Measurements from ENCODE around the gene KCTD18. TPM values are rescaled to one million over a fixed set of nuclear protein-coding genes. Genes with fewer than 3 reads are reported as not detected.

The KCTD18 gene
- 14.5 and 15.8 TPM in 2 replicates for total RNA-seq

GRCh38 chr2:200509612-200510433 lies at the start of gene KCTD18:
TSS of gene KCTD18 (minus strand) at chr2:200510068. CDS start at chr2:200507016, 3,052 bp downstream.
- Mint-ChIP-seq H3K4me3 (peak within 1 kb of the TSS; percentile 96), H3K4me1 (ENCODE audit: low read depth) (peaks cover 21% of the 10 kb centered on the region), H3K9me3 (no peaks in the 10 kb centered on the region), H3K36me3 (ENCODE audit: low read depth) (peaks cover 3% of the 10 kb centered on the region), H3K27me3 (ENCODE audit: insufficient read depth) (no peaks in the 10 kb centered on the region), H3K27ac (peak within 1 kb of the TSS; percentile 90)
- peak; percentile 90 for DNase-seq (ENCODE audit: low spot score)
- intact Hi-C loops (cut with micrococcal nuclease), result loop anchor here (1.0 to 5.0 kb wide), 6 partner anchors 9 to 532 kb away; partner anchors contain the start of genes BZW1 and SGO2

- Mint-ChIP-seq H3K4me1 (ENCODE audit: low read depth) (no peaks in the 10 kb centered on the region), H3K9me3 (peaks cover 21% of the 10 kb centered on the region), H3K27ac (no peak overlapping the region), H3K36me3 (ENCODE audit: low read depth) (peaks cover 60% of the 10 kb centered on the region), H3K4me3 (no peak overlapping the region), H3K27me3 (ENCODE audit: insufficient read depth) (no peaks in the 10 kb centered on the region)
- intact Hi-C loops (cut with micrococcal nuclease), result no loop called here
- DNase-seq (ENCODE audit: low spot score), result no peak
These were observed 30.9 kb upstream of the KCTD18 start for GRCh38 chr2:200540793-200541192.

GRCh38 chr2:200538139-200538538 lies 28.3 kb upstream of the KCTD18 start:
- peaks cover 42% of the 10 kb centered on the region for H3K36me3 Mint-ChIP-seq (ENCODE audit: low read depth)

GRCh38 chr2:200534572-200534971 lies 24.7 kb upstream of the KCTD18 start:
- no peak overlapping the region for H3K4me3 Mint-ChIP-seq
- H3K27me3 Mint-ChIP-seq (ENCODE audit: insufficient read depth), result no peaks in the 10 kb centered on the region
- intact Hi-C loops (cut with micrococcal nuclease), result no loop called here
- no peak overlapping the region for H3K27ac Mint-ChIP-seq
- no peak for DNase-seq (ENCODE audit: low spot score)
- H3K36me3 Mint-ChIP-seq (ENCODE audit: low read depth), result peaks cover 14% of the 10 kb centered on the region
- H3K4me1 Mint-ChIP-seq (ENCODE audit: low read depth), result no peaks in the 10 kb centered on the region
- H3K9me3 Mint-ChIP-seq, result peaks cover 2% of the 10 kb centered on the region

More at GRCh38 chr2:200538139-200538538, 28.3 kb upstream of the KCTD18 start:
- peaks cover 21% of the 10 kb centered on the region for H3K9me3 Mint-ChIP-seq
- intact Hi-C loops (cut with micrococcal nuclease), result no loop called here
- no peak overlapping the region for H3K27ac Mint-ChIP-seq
- no peak for DNase-seq (ENCODE audit: low spot score)
- no peak overlapping the region for H3K4me3 Mint-ChIP-seq
- no peaks in the 10 kb centered on the region for H3K27me3 Mint-ChIP-seq (ENCODE audit: insufficient read depth)
- no peaks in the 10 kb centered on the region for H3K4me1 Mint-ChIP-seq (ENCODE audit: low read depth)

GRCh38 chr2:200533754-200534153 lies 23.9 kb upstream of the KCTD18 start:
- no peaks in the 10 kb centered on the region for H3K27me3 Mint-ChIP-seq (ENCODE audit: insufficient read depth)
- peaks cover 6% of the 10 kb centered on the region for H3K4me1 Mint-ChIP-seq (ENCODE audit: low read depth)
- H3K36me3 Mint-ChIP-seq (ENCODE audit: low read depth), result peaks cover 12% of the 10 kb centered on the region
- intact Hi-C loops (cut with micrococcal nuclease), result no loop called here
- DNase-seq (ENCODE audit: low spot score), result no peak
- H3K4me3 Mint-ChIP-seq, result no peak overlapping the region
- no peaks in the 10 kb centered on the region for H3K9me3 Mint-ChIP-seq
- no peak overlapping the region for H3K27ac Mint-ChIP-seq

GRCh38 chr2:200528228-200528627 lies 18.4 kb upstream of the KCTD18 start:
- Mint-ChIP-seq H3K4me1 (ENCODE audit: low read depth) (peaks cover 32% of the 10 kb centered on the region), H3K36me3 (ENCODE audit: low read depth) (peaks cover 2% of the 10 kb centered on the region), H3K4me3 (peak overlapping the region; percentile 9), H3K27ac (peak overlapping the region; percentile 7), H3K9me3 (no peaks in the 10 kb centered on the region), H3K27me3 (ENCODE audit: insufficient read depth) (no peaks in the 10 kb centered on the region)
- no peak for DNase-seq (ENCODE audit: low spot score)
- intact Hi-C loops (cut with micrococcal nuclease), result loop anchor here (5.0 kb wide), 6 partner anchors 49 to 704 kb away; partner anchors contain the start of genes HYCC2, NDUFB3, ORC2 and SPATS2L

- peak within 1 kb of the TSS; percentile 89 for H3K27ac Mint-ChIP-seq
- intact Hi-C loops (cut with micrococcal nuclease), result loop anchor here (1.0 to 5.0 kb wide), 15 partner anchors 16 to 706 kb away; partner anchors contain the start of genes BZW1, C2orf69, CLK1 and HYCC2
- no peaks in the 10 kb centered on the region for H3K36me3 Mint-ChIP-seq (ENCODE audit: low read depth)
- H3K4me3 Mint-ChIP-seq, result peak within 1 kb of the TSS; percentile 94
- H3K27me3 Mint-ChIP-seq (ENCODE audit: insufficient read depth), result no peaks in the 10 kb centered on the region
- peaks cover 32% of the 10 kb centered on the region for H3K4me1 Mint-ChIP-seq (ENCODE audit: low read depth)
- DNase-seq (ENCODE audit: low spot score), result peak; percentile 95
- no peaks in the 10 kb centered on the region for H3K9me3 Mint-ChIP-seq
These were observed 16.2 kb upstream of the KCTD18 start, which contains the start of gene SGO2 for GRCh38 chr2:200525882-200526651. TSS of gene SGO2 (plus strand) at chr2:200526207. CDS start at chr2:200532976, 6,769 bp downstream.

GRCh38 chr2:200525551-200525881 lies 15.6 kb upstream of the KCTD18 start:
- peak overlapping the region; percentile 94 for H3K4me3 Mint-ChIP-seq
- no peak for DNase-seq (ENCODE audit: low spot score)
- H3K36me3 Mint-ChIP-seq (ENCODE audit: low read depth), result no peaks in the 10 kb centered on the region
- H3K9me3 Mint-ChIP-seq, result no peaks in the 10 kb centered on the region
- peaks cover 32% of the 10 kb centered on the region for H3K4me1 Mint-ChIP-seq (ENCODE audit: low read depth)
- no peaks in the 10 kb centered on the region for H3K27me3 Mint-ChIP-seq (ENCODE audit: insufficient read depth)
- intact Hi-C loops (cut with micrococcal nuclease), result loop anchor here (5.0 kb wide), 6 partner anchors 52 to 707 kb away; partner anchors contain the start of genes HYCC2, NDUFB3, ORC2 and SPATS2L
- peak overlapping the region; percentile 89 for H3K27ac Mint-ChIP-seq

GRCh38 chr2:200525066-200525465 lies 15.2 kb upstream of the KCTD18 start:
- H3K27ac Mint-ChIP-seq, result no peak overlapping the region
- intact Hi-C loops (cut with micrococcal nuclease), result loop anchor here (5.0 kb wide), 6 partner anchors 52 to 707 kb away; partner anchors contain the start of genes HYCC2, NDUFB3, ORC2 and SPATS2L
- no peaks in the 10 kb centered on the region for H3K27me3 Mint-ChIP-seq (ENCODE audit: insufficient read depth)
- no peaks in the 10 kb centered on the region for H3K9me3 Mint-ChIP-seq
- H3K4me1 Mint-ChIP-seq (ENCODE audit: low read depth), result peaks cover 32% of the 10 kb centered on the region
- H3K4me3 Mint-ChIP-seq, result peak overlapping the region; percentile 94
- no peaks in the 10 kb centered on the region for H3K36me3 Mint-ChIP-seq (ENCODE audit: low read depth)
- DNase-seq (ENCODE audit: low spot score), result no peak

- Mint-ChIP-seq H3K27ac (no peak overlapping the region), H3K36me3 (ENCODE audit: low read depth) (no peaks in the 10 kb centered on the region), H3K27me3 (ENCODE audit: insufficient read depth) (no peaks in the 10 kb centered on the region), H3K9me3 (no peaks in the 10 kb centered on the region), H3K4me1 (ENCODE audit: low read depth) (peaks cover 24% of the 10 kb centered on the region), H3K4me3 (no peak overlapping the region)
- intact Hi-C loops (cut with micrococcal nuclease), result no loop called here
- no peak for DNase-seq (ENCODE audit: low spot score)
These were observed 13.7 kb upstream of the KCTD18 start for GRCh38 chr2:200523604-200524003.

GRCh38 chr2:200523158-200523557 lies 13.3 kb upstream of the KCTD18 start:
- no peaks in the 10 kb centered on the region for H3K36me3 Mint-ChIP-seq (ENCODE audit: low read depth)
- no peaks in the 10 kb centered on the region for H3K9me3 Mint-ChIP-seq
- peaks cover 20% of the 10 kb centered on the region for H3K4me1 Mint-ChIP-seq (ENCODE audit: low read depth)
- no peaks in the 10 kb centered on the region for H3K27me3 Mint-ChIP-seq (ENCODE audit: insufficient read depth)
- H3K4me3 Mint-ChIP-seq, result no peak overlapping the region
- intact Hi-C loops (cut with micrococcal nuclease), result no loop called here
- no peak for DNase-seq (ENCODE audit: low spot score)
- no peak overlapping the region for H3K27ac Mint-ChIP-seq

- no peak overlapping the region for H3K4me3 Mint-ChIP-seq
- DNase-seq (ENCODE audit: low spot score), result no peak
- peaks cover 17% of the 10 kb centered on the region for H3K4me1 Mint-ChIP-seq (ENCODE audit: low read depth)
- peaks cover 4% of the 10 kb centered on the region for H3K27me3 Mint-ChIP-seq (ENCODE audit: insufficient read depth)
- no peaks in the 10 kb centered on the region for H3K36me3 Mint-ChIP-seq (ENCODE audit: low read depth)
- intact Hi-C loops (cut with micrococcal nuclease), result no loop called here
- H3K9me3 Mint-ChIP-seq, result peaks cover 13% of the 10 kb centered on the region
- H3K27ac Mint-ChIP-seq, result no peak overlapping the region
These were observed 5.3 kb upstream of the KCTD18 start for GRCh38 chr2:200515155-200515554.
